BJ (cell line): ENCODE data around the gene RSL1D1. TPM values are rescaled to one million over a fixed set of nuclear protein-coding genes. Genes with fewer than 3 reads are reported as not detected.

Source experiments
- CTCF ChIA-PET: fragments of 350-600 bp; formaldehyde crosslinking; extraction: SDS; loops from one replicate; lab custom pipeline; 2021; ENCODE audit warnings: antibody characterized with exemption, inconsistent platforms; lab: Yijun Ruan, JAX
- POLR2A ChIA-PET: fragments of 300-600 bp; sonication (Branson Sonifier 250); formaldehyde crosslinking; extraction: SDS; loops from one replicate; lab custom pipeline; 2021; ENCODE audit warnings: antibody characterized with exemption; lab: Charles Lee
- DNase-seq: peaks from one replicate; pipeline ENCODE4 v3.0.0-alpha.2; 2011; ENCODE audit warnings: low read depth
- H3K27me3 ChIP-seq: 2 replicates; pipeline ENCODE4 v1.6.0; 2011; ENCODE audit warnings: low read length; ENCODE audit not compliant: control insufficient read depth, insufficient read depth
- H3K36me3 ChIP-seq: 2 replicates; pipeline ENCODE4 v1.5.1; 2011; ENCODE audit warnings: low read length; ENCODE audit not compliant: control insufficient read depth, insufficient read depth
- H3K4me3 ChIP-seq: 2 replicates; pipeline ENCODE4 v1.5.1; 2011; ENCODE audit warnings: low read depth, mild to moderate bottlenecking, control low read depth, low read length
- CTCF ChIP-seq: IDR thresholded peaks from 2 replicates; pipeline ENCODE4 v1.5.1; 2011; ENCODE audit warnings: low read depth, mild to moderate bottlenecking, control low read depth, inconsistent platforms, low read length, moderate library complexity; ENCODE audit not compliant: insufficient read depth
- polyA plus RNA-seq: library from polyadenylated mRNA; depleted of rRNA; stranded (reverse); fragments of >200 nt; gene quantifications from 2 replicates; pipeline ENCODE4 v1.2.3, GENCODE V29; 2011

Gene RSL1D1
- polyA plus RNA-seq, 1 experiment, result 36.4 TPM

- TF ChIP-seq CTCF, result no peak
- CTCF ChIA-PET, result interaction anchor here (1.2 kb wide), 1 partner anchor 10 kb away, joined by 3 read pairs; no protein-coding TSS in a partner anchor
- Histone ChIP-seq H3K27me3 (no peaks in the 10 kb centered on the region), H3K36me3 (peaks cover 8% of the 10 kb centered on the region), H3K4me3 (no peak overlapping the region)
- DNase-seq, result no peak
- POLR2A ChIA-PET, result no interaction called here
These were observed 39.1 kb upstream of the RSL1D1 start for GRCh38 chr16:11890231-11890965.

- Histone ChIP-seq H3K27me3 (no peaks in the 10 kb centered on the region), H3K4me3 (no peak overlapping the region), H3K36me3 (peaks cover 10% of the 10 kb centered on the region)
- ChIA-PET CTCF (interaction anchor here (0.8 kb wide), 1 partner anchor 18 kb away, joined by 4 read pairs; no protein-coding TSS in a partner anchor), POLR2A (no interaction called here)
- no peak for DNase-seq
- TF ChIP-seq CTCF, result no peak
These were observed 35.5 kb upstream of the RSL1D1 start for GRCh38 chr16:11886881-11887280.

- no peak for TF ChIP-seq CTCF
- POLR2A ChIA-PET, result no interaction called here
- H3K4me3 ChIP-seq, result no peak overlapping the region
- H3K27me3 ChIP-seq, result no peaks in the 10 kb centered on the region
- DNase-seq, result no peak
- CTCF ChIA-PET, result interaction anchor here (1.3 to 1.5 kb wide), 2 partner anchors 11 to 87 kb away, joined by 3 to 4 read pairs; partner anchors contain the start of gene ZC3H7A
- peaks cover 10% of the 10 kb centered on the region for H3K36me3 ChIP-seq
These were observed 32.7 kb upstream of the RSL1D1 start for GRCh38 chr16:11884035-11884434.

- CTCF ChIA-PET, result interaction anchor here (1.2 kb wide), 1 partner anchor 9 kb away, joined by 3 read pairs; no protein-coding TSS in a partner anchor
- H3K27me3 ChIP-seq, result no peaks in the 10 kb centered on the region
- no peak for DNase-seq
- peaks cover 6% of the 10 kb centered on the region for H3K36me3 ChIP-seq
- no peak overlapping the region for H3K4me3 ChIP-seq
- no peak for TF ChIP-seq CTCF
- POLR2A ChIA-PET, result no interaction called here
These were observed 28.7 kb upstream of the RSL1D1 start for GRCh38 chr16:11880007-11880406.

GRCh38 chr16:11877374-11877773 is 26.0 kb upstream of the RSL1D1 start:
- no peak for TF ChIP-seq CTCF
- no peak for DNase-seq
- ChIA-PET POLR2A (no interaction called here), CTCF (no interaction called here)
- no peaks in the 10 kb centered on the region for H3K27me3 ChIP-seq
- H3K4me3 ChIP-seq, result no peak overlapping the region
- peaks cover 6% of the 10 kb centered on the region for H3K36me3 ChIP-seq
